ENCODE results near the gene OGA.
A peak's percentile ranks its signal among the peaks of the same experiment; 100 is the strongest.
"Not testable (repeated sequence)": the region's sequence is repeated elsewhere in the genome, so short reads cannot be mapped to it uniquely, and the experiment has no call there.

The OGA gene

GRCh38 chr10:101797403-101798059, 20.7 kb downstream of the OGA start:
- H3K9me3 Mint-ChIP-seq, result no peaks in the 10 kb centered on the region
- peaks cover 90% of the 10 kb centered on the region for H3K36me3 Mint-ChIP-seq (ENCODE audit: low read depth)
- no peaks in the 10 kb centered on the region for H3K27me3 Mint-ChIP-seq (ENCODE audit: low read depth)
- H3K27ac Mint-ChIP-seq, result no peak overlapping the region
- H3K4me1 Mint-ChIP-seq, result no peaks in the 10 kb centered on the region
- no peak for TF ChIP-seq CTCF (IDR thresholded peaks at IDR 0.05; ENCODE audit: unreplicated experiment in 3 of 3)
- no peak overlapping the region for H3K4me3 Mint-ChIP-seq

- Mint-ChIP-seq H3K27ac (no peak overlapping the region), H3K4me1 (no peaks in the 10 kb centered on the region), H3K4me3 (no peak overlapping the region), H3K36me3 (ENCODE audit: low read depth) (peaks cover 73% of the 10 kb centered on the region), H3K27me3 (ENCODE audit: low read depth) (no peaks in the 10 kb centered on the region), H3K9me3 (no peaks in the 10 kb centered on the region)
- no peak for TF ChIP-seq CTCF (IDR thresholded peaks at IDR 0.05; ENCODE audit: unreplicated experiment in 3 of 3)
Observed at GRCh38 chr10:101793526-101793925, 24.7 kb downstream of the OGA start.

- Mint-ChIP-seq H3K27ac (no peak overlapping the region), H3K4me1 (peaks cover 4% of the 10 kb centered on the region), H3K4me3 (no peak overlapping the region), H3K9me3 (no peaks in the 10 kb centered on the region), H3K27me3 (ENCODE audit: low read depth) (no peaks in the 10 kb centered on the region), H3K36me3 (ENCODE audit: low read depth) (peaks cover 62% of the 10 kb centered on the region)
- no peak for TF ChIP-seq CTCF (IDR thresholded peaks at IDR 0.05; ENCODE audit: unreplicated experiment in 3 of 3)
Observed at GRCh38 chr10:101789686-101790085, 28.6 kb downstream of the OGA start.

GRCh38 chr10:101789231-101789630, 29.0 kb downstream of the OGA start:
- H3K27me3 Mint-ChIP-seq (ENCODE audit: low read depth); H3K4me3 Mint-ChIP-seq; H3K27ac Mint-ChIP-seq; H3K4me1 Mint-ChIP-seq; H3K9me3 Mint-ChIP-seq: not testable (repeated sequence)
- peaks cover 57% of the 10 kb centered on the region for H3K36me3 Mint-ChIP-seq (ENCODE audit: low read depth)

- Mint-ChIP-seq H3K4me1 (peaks cover 36% of the 10 kb centered on the region), H3K36me3 (ENCODE audit: low read depth) (peaks cover 36% of the 10 kb centered on the region), H3K27ac (no peak overlapping the region), H3K27me3 (ENCODE audit: low read depth) (peaks cover 16% of the 10 kb centered on the region), H3K4me3 (peak overlapping the region; percentile 1 to 57 (median 1)), H3K9me3 (no peaks in the 10 kb centered on the region)
- no peak for TF ChIP-seq CTCF (IDR thresholded peaks at IDR 0.05; ENCODE audit: unreplicated experiment in 3 of 3)
Observed at GRCh38 chr10:101785801-101786200, 32.4 kb downstream of the OGA start.

GRCh38 chr10:101784558-101784957, 33.7 kb downstream of the OGA start:
- H3K9me3 Mint-ChIP-seq, result no peaks in the 10 kb centered on the region
- TF ChIP-seq CTCF (IDR thresholded peaks at IDR 0.05; ENCODE audit: unreplicated experiment in 3 of 3), result no peak
- peaks cover 36% of the 10 kb centered on the region for H3K4me1 Mint-ChIP-seq
- H3K36me3 Mint-ChIP-seq (ENCODE audit: low read depth), result peaks cover 32% of the 10 kb centered on the region
- peak overlapping the region; percentile 67 to 84 (median 71) for H3K27ac Mint-ChIP-seq
- H3K27me3 Mint-ChIP-seq (ENCODE audit: low read depth), result peaks cover 29% of the 10 kb centered on the region
- H3K4me3 Mint-ChIP-seq, result peak overlapping the region; percentile 98 to 100 (median 100)
